ENCODE results near the gene RUNDC1.
"Not testable (repeated sequence)": the region's sequence is repeated elsewhere in the genome, so short reads cannot be mapped to it uniquely, and the experiment has no call there.

RUNDC1 gene

DNA sequence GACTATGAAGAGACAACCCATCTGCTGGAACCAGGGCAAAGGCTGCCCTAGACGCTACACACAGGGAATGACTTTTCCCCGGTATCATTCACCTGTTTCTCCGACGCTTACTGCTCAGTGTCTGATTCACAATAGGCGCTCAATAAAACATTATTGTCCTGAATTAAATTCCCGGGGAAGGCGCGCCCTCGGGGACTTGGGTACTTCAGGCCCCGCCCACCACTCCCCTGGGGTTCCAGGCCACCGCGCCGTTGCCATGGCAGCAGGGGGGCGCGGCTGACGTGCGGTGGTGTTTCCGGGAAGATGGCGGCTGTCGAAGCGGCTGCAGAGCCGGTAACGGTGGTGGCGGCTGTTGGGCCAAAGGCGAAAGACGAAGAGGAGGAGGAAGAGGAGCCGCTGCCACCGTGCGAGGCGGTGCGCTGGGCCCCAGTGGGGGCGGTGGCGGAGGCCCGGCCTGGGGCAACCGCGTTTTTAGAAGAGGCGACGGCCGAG lies at the start of gene RUNDC1:
Gene RUNDC1, plus strand, starts transcription at position 292 of the 492 bp plus-strand sequence. Its CDS starts 12 bp downstream, at position 304.
- peak; percentile 32 for DNase-seq

DNA sequence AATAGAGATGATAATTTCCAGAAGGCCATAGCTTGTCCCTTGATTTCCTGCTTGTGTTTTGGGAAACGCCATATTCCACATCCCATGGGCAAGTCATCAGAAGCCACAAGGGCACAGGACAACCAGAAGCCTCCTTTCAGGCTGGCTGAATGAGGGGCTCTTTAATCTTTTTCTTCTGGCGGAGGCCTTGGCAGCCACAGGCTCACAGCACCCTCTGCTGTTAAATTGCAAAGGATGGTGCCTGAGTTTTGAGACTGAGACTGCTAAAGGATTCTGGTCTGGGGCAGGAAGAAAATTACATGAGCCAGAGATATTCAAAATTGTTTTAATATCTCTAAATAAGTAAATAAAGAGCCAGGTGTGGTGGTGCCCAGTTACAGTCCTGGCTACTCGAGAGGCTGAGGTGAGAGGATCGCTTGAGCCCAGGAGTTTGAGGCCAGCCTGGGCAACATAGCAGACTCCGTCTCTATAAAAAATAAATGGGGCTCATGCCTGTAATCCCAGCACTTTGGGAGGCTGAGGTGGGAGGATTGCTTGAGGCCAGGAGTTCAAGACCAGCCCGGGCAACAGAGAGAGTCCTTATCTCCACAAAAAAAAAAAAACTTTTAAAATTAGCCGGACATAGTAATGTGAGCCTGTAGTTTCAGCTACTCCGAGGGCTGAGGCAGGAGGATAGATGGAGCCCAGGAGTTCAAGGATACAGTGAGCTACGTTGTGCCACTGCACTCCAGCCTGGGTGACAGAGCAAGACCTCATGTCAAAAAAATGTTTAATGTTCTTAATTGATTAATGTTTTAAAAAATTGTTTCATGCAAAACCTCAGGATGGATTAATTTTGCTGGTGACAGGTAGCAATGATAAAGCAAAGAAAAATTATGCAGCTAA lies 42.4 kb upstream of the RUNDC1 start:
- peak; percentile 19 for DNase-seq

DNA sequence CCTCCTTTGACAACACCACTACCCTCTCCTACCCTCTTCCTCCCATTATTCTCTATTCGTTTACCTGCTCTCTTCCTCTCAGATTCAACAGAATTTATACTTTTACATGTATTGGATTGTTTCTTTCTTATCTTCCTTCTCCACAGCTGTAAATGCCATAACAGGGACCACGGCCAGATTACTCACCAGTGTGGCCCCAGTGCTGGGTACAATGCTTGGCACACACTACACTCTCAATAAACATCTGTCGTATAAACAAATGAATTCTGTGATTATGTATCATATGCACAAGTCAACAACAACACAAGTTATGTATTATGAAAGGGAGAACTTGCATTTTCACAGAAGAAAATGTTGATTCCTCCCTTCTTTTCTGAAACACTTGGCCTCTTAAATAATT lies 36.2 kb upstream of the RUNDC1 start:
- DNase-seq: no peak

DNA sequence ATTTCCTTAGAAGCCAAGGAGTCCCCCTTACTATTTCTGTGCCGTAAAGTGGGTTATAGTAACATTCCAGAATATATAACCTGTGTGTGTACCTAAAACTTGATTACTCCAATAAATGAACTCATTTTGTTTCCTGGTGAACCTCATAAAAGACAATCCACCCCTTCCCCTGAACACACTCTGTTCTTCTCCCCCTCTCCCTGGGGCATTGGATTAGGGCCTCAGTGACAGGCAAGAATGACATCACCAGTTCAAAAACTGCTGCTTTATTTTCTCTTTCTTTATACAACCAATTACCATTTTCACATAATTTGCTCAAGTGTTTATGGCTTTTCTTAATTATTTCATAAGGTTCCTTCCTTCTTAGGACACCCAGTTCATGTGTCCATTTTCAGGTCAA lies 33.6 kb upstream of the RUNDC1 start:
- no peak for DNase-seq

DNA sequence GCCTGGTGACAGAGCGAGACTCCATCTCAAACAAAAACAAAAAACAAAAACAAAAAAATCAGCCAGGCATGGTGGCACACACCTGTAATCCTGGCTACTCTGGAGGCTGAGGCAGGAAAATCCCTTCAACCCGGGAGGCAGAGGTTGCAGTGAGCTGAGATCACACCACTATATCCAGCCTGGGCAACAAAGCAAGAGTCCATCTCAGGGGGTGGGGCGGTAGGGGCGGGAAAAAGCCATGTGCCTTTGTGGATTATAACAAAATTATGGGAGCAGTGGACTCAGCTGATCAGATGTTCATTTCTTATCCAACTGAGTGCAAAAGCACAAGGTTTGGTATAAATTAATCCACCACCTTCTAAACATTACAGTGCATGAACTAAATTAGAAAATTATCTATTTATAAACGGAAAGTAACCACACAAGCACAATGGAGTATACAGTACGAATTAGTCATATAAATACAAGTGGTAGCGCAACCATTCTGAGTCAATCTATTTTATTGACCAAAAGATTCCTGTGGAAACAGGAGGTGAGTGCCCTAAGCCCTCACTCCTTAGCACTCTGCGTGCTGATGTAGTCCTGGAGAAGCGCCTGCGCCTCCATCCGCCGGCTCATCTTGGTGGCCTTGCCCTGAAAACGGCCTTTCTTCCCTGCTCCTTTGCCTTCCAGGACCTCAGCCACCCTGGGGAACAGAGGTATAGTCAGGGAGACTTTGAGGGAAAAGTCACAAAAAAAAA lies 30.2 kb upstream of the RUNDC1 start:
- no peak for DNase-seq

DNA sequence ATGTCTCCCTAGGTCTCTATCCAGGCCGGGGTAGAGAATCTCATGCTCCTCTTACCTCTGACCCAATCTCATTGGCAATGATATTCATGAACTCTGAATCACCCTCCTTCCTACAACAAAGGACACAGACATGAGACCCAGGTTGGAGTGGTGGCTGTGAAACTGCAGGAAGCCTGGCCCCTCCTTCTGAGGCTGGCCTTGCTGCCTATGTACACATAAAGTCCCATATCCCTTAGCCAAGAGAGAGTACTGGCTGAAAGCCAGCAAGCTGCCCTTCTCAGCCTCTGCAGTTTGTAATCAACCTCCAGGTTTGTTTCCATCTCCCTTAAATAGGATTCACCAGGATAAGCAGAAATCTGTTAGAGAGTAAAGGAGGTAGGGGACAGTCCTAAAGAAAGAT lies 26.7 kb upstream of the RUNDC1 start:
- DNase-seq: no peak

DNA sequence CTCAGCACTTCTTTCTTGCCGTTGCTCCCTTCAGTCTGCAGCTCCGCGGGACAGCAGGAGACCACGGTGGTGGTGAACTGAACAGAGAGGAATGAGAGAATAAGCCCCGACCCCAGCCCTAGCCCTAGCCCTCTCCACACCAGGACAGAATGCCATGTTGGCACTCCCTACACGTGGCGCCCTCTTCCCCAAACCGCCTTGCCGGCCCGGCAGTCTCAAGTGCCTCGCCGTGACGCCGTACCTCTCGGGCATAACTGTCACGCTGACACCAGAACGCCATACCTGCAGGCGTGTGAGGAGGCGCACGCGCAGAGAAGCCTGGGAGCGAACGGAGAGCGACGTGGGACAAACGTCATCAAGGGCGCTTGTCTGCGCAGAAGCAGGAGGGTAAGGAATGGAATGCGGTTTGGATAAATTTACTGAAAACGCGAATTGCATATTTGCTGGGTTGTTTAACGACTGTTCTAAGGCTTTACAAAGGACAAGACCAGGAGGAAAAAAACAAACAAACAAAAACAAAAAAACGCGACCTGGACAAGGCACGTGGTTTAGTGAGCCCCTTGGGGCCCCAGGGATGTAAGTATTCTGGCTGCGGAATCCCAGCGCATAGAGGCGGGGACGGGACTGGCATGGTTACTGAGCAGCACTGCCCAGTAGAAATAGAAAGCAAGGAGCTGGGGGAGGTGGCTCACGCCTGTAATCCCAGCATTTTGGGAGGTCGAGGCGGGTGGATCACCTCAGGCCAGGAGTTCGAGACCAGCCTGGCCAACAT lies 16.0 kb upstream of the RUNDC1 start, which contains the start of gene AARSD1:
Gene AARSD1, minus strand, starts transcription at position 294 of the 772 bp plus-strand sequence. Its CDS starts 14 bp downstream, at position 280.
- DNase-seq: peak; percentile 54

DNA sequence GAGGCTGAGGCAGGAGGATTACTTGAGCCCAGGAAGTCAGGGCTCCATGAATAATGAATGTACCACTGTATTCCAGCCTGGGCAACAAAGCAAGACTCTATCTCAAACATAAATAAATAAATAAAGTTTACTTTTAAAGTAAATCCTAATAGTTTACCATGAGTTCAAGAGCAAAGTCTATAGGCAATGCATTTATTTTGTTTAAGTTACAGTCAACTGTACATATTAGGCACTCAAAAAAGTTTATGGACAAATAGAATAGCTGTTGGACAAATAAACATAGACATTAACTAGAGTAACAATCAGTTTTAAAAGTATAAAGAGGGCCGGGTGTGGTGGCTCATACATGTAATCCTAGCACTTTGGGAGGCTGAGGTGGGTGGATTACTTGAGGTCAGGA lies 12.4 kb upstream of the RUNDC1 start:
- DNase-seq: no peak

DNA sequence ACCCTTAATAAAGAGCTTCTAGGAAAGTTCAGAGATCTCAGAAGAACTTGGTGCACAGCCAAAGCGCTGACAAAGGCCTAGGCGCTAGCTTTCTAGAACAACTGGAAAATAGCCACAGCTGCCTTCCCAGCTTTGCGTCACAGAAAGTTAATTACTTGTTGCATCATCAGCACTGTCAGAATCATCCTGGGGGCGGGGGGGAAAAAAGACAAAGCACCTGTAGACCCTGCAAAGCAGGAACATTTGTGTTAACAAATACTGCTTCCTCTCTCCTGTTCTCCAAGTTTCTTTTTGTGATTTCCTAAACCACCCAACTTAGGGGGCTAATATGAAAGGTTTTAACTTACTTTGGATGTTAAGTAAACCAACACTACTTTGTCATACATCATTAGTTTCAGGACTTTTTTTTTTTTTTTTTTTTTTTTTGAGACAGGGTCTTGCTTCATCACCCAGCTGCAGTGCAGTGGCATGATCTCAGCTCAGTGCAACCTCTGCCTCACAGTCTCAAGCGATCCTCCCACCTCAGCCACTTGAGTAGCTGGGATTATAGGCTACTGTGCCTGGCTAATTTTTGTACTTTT lies 11.3 kb upstream of the RUNDC1 start:
- no peak for DNase-seq

DNA sequence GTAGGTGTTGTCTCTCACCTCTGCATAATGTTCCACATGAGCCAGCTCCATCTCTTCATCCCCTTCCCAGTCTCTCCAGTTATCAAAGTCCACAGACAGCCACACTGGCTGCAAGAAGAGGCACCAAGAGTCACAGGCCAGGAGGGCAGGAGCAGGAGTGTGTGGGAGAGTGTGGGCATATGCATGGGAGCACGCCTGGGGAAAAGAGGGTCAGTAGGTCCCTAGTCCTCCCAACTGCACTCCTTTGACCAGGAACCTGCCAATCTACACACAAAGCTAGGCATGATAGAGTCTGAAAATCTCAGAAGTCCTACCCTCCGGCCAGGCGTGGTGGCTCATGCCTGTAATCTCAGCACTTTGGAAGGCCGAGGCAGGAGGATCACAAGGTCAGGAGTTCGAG lies 8.8 kb upstream of the RUNDC1 start:
- no peak for DNase-seq

DNA sequence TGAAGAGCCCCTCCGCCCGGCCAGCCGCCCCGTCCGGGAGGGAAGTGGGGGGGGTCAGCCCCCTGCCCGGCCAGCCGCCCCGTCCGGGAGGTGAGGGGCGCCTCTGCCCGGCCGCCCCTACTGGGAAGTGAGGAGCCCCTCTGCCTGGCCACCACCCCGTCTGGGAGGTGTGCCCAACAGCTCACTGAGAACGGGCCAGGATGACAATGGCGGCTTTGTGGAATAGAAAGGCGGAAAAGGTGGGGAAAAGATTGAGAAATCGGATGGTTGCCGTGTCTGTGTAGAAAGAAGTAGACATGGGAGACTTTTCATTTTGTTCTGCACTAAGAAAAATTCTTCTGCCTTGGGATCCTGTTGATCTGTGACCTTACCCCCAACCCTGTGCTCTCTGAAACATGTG lies 7.0 kb upstream of the RUNDC1 start:
- not testable (repeated sequence) for DNase-seq

DNA sequence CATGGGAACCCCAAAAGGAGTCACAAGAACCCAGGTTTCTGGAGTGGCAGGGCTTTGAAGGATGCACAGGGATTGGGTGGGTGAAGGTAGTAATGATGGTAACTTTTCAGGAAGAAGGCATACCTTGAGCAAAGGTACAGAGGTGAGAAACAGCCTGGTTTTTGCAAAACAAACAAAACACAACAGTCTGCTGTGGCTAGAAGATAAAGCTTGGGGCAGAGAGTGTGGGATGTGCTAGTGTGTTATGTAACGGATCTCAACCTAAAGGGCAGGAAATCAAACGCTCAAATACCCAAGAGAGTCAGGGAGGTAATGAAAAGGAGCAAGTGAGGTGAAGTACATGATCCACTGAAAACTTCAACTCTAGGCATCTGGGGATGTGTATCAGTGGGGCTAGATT lies 5.1 kb upstream of the RUNDC1 start:
- no peak for DNase-seq

DNA sequence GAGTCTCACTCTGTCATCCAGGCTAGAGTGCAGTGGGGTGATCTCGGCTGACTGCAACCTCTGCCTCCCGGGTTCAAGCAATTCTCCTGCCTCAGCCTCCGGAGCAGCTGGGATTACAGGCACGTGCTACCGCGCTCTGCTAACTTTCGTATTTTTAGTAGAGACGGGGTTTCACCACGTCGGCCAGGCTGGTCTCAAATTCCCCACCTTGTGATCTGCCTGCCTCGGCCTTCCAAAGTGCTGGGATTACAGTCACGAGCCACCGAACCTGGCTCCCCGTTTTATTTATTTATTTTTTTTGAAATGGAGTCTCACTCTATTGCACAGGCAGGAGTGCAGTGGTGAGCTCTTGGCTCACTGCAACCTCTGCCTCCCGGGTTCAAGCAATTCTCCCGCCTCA lies 4.7 kb upstream of the RUNDC1 start:
- not testable (repeated sequence) for DNase-seq

DNA sequence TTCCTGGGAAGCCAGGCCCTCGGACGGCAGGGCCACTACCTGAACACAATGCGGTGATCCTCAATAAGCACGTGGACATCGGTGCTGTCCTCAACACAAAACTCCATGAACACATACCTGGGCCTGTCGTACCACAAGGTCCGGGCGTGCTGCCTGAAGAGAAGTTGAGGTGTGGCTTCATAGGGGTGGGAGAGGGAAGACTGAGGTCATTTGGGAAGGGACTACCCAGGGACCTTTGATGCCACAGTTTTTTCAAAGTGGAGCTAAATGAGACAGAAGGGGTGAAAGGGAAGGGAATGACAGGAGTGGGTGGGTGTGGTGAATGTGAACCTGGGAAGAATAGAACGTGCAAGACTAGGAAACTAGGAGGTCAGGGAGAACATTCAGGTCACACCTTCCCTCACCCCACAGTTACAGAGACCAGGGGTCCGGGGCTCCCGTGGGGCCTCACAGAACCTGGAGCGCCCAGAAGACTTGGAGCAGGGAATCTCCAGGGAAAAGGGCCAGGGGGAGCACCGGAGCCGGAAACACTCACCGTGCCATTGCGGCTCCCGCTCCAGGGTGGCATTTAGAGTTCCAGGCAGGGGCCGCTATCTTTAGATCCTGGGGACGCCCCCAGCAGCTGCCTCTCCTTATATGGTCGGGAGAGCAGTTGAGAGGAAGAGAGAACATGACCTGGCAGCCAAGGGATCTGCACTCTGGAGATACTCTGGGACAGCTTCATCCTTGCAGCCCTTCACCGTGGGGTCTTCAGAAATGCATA lies 673 bp upstream of the RUNDC1 start, which contains the start of gene PTGES3L:
Gene PTGES3L, minus strand, starts transcription at position 570 of the 763 bp plus-strand sequence. Its CDS starts 27 bp downstream, at position 543.
- peak; percentile 32 for DNase-seq

DNA sequence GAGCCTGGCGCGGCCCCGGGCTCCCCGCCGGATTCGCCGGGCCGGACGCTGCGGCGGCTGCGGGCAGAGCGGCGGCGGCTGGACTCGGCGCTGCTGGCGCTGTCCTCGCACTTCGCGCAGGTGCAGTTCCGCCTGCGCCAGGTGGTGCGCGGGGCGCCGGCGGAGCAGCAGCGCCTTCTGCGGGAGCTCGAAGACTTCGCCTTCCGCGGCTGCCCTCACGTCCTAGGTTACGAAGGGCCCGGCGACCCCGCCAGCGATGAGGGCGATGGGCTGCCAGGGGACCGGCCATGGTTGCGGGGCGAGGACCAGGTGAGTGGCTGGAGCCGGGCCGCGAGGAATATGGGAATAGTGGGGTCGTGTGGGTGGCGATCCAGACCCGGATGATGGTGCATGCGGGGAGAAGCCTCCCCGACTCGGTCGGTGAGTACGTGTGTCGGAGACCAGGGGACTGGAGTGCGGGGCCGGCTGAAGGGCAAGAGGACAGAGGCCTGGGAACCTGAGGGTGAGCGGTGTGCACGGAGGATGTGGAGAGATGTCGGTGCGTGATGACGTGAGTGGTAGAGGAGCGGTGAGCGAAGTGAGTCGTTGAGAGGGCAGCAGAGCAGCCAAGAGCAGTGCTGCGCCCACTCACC lies 517 bp downstream of the RUNDC1 start:
- no peak for DNase-seq

DNA sequence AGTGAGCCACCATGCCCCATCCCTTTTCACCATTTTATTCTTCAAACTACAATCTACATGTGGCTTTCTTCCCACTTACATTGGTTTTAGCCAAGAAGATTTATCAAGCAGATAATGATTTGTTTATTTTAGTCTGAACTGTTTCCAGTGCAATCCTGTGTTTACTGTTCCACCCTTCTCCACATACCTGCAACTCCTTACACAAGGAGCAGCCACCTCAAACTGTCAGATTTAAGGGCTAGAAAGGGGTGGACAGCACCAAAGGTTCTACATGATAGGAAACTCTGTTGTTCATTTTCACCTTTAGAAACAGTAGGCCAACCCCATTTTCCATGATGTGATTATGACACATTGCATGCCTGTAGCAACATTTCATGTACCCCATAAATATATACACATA lies 1.9 kb downstream of the RUNDC1 start:
- no peak for DNase-seq

DNA sequence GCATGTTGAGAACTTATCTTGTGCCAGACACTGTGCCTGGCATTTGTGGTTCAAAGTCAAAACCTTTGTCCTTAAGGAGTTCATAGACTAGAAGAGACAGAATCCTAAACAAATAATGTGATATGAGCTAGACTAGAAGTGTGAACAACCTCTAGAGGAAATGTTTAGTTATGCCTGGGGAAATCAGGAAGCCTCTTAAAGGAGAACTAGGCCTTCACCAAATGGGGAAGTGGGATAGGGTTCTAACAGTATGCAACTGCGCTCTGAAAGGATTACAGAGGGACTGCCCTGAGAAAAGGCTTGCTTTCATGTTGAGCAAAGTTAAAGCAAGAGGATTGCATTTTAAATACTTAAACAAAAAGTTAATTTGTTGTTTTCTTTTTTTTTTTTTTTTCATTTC lies 4.9 kb downstream of the RUNDC1 start:
- DNase-seq: no peak

DNA sequence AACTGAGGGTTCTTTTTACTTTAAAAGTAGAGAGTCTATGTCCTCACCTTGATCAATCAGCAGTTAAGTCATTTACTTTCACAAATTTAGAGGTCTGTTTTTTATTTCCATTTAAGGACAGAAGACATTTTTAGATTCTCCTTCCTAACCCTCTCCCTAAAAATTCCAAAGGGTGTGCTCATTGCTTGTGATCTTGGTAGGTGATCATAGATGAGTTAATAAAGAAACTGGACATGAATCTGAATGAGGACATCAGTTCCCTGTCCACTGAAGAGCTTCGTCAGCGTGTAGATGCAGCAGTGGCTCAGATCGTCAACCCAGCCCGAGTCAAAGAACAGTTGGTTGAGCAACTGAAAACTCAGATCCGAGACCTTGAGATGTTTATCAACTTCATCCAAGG lies 8.8 kb downstream of the RUNDC1 start:
- no peak for DNase-seq

DNA sequence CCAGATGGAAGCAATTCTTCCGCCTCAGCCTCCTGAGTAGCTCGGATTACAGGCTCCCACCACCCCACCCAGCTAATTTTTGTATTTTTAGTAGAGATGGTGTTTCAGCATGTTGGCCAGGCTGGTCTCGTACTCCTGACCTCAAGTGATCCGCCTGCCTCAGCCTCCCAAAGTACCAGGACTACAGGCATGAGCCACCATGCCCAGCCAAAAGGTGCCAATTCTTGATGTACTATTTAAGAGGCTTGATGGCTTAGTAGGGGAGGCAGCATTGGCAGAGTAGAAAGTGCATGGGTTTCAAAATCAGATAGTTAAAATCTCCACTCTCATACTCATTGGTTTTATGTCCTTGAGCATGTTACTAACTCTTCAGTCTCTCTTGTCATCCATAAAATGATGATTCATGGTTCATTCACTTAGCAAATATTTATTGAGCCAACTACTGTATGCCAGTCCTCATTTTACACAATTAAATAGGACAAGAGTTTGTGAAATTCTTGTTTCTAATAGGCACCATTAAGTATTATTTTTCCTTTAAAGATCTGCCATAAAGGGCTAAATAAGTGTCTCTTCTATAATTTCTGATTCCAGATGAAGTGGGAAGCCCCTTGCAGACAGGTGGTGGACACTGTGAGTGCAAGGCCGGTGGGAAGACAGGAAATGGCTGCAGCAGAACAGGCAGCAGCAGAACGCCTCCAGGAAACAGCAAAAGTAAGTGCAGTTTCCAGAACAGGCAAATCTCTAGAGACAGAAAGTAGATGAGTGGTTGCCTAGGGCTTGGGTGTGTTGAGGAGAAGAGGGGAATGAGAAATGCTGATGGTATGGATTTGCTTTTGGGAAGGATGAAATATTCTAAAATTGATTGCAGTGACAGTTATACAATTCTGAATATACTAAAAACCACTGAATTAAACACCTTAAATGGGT lies 9.6 kb downstream of the RUNDC1 start:
- DNase-seq: no peak

DNA sequence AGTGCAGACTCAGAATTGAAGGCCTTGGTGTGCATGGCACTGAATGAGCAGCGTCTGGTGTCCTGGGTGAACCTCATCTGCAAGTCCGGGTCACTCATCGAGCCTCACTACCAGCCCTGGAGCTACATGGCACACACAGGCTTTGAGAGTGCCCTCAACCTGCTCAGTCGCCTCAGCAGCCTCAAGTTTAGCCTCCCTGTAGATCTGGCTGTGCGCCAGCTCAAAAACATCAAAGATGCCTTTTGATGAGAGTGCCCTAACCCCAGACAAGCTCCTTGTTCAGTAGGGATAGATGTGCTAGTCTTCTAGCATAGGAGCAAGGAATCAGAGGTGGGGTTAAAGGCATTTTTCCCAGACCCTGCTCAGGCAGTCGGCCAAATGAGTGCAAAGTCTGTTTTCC lies 11.1 kb downstream of the RUNDC1 start:
- no peak for DNase-seq
